Left renal pelvis (tissue), 4 donors: Measurements from ENCODE around the gene EPS8L1. TPM values are rescaled to one million over a fixed set of nuclear protein-coding genes. Genes with fewer than 3 reads are reported as not detected.
A peak's percentile ranks its signal among the peaks of the same experiment; 100 is the strongest.
"Not testable (repeated sequence)": the region's sequence is repeated elsewhere in the genome, so short reads cannot be mapped to it uniquely, and the experiment has no call there.

ENCODE experiments used
- DNase-seq, 4 donors: peaks; one replicate each; pipeline ENCODE4 v3.0.0-alpha.2; 2013; ENCODE audit warnings: low read depth in 4 of 4, low spot score in 3 of 4
- polyA plus RNA-seq, 4 donors: library from polyadenylated mRNA; unstranded; fragments of 120-200 nt; gene quantifications; one replicate each; pipeline ENCODE4 v1.2.1, GENCODE V29; 2013; ENCODE audit not compliant: insufficient read length in 4 of 4

Gene EPS8L1
- 10 to 100 TPM in 3 of 4 donors, 1 to 10 TPM in 1; 1.5 to 92.9 (median 53.5) TPM for polyA plus RNA-seq

DNA sequence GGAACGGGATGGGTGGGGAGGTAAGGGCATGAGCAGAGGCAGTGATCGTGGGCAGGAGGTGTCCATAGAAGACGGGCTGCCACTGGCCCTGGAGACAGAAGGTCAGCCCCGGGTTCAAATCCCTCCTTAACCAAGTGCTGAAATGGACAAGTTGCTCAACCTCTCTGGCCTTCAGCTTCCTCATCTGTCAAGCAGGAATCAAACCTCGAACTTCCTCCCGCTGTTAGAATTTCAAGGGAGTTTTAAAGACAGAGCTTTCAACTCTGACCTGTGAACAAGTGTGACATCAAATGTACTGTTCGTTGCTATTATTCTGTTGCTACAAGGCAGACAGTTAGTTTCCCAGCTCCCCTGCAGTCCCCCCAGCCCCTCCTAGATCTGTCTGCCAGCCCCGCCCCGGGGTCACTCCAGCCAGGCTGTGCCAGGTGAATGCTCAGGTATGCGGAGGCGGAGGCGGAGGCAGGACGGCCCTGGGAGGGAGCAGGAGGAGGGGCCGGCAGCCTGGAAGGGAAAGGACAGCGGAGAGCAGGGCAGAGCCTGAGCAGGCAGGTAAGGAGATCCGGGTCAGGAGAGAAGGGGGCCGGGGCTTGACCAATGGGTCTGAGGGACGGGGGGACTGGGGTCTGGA, at the start of gene EPS8L1:
Gene EPS8L1 (plus strand): TSS at position 499 of the 628 bp plus-strand sequence. CDS start 576 bp downstream, outside the sequence.
- DNase-seq: peak in 1 of 4 donors; percentile 69

DNA sequence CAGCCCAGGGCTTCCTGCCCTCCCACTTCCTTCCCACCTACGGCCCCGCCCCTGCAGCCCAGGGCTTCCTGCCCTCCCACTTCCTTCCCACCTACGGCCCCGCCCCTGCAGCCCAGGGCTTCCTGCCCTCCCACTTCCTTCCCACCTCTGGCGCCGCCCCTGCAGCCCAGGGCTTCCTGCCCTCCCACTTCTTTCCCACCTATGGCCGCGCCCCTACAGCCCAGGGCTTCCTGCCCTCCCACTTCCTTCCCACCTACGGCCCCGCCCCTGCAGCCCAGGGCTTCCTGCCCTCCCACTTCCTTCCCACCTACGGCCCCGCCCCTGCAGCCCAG, 48.6 kb upstream of the EPS8L1 start:
- DNase-seq: not testable (repeated sequence)

DNA sequence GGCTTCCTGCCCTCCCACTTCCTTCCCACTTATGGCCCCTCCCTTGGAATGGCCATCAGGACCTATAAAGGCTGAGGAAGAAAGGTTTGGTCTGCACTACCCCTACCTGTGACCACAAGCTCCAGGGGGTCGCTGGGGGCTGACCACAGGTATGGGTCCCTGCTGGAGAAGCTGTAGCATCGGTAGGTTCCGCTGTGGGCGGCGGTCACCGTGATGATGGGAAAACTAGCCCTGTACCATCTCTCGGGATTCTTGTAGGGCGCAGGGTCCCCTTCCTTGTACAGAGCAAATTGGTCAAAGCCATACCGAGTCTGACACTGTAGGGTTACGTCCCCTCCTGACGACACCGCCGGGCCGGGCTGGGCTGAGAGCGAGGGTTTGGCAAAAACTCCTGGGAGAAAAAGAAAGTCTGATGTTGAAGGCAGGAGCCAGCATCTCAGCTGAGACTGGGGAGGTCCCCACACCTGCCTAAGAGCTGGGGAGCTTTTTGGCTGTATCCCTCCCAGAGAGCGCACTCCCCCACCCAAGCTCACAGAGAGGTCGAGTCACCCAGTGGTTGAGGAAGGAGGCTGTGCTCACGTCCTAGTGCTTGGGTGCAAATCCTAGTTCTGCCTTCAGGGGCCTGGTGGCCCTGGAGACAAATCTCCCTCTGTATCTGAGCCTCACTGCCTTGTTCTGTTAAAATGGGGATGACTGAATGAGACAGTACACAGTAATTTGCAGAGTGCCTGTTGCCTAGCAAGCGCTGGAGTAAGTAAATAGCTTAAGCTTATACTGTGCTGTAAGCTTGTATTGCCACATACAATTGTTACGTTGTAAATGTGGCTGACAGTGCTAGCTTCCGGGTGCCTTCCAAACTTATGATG, 48.0 kb upstream of the EPS8L1 start:
- no peak for DNase-seq

DNA sequence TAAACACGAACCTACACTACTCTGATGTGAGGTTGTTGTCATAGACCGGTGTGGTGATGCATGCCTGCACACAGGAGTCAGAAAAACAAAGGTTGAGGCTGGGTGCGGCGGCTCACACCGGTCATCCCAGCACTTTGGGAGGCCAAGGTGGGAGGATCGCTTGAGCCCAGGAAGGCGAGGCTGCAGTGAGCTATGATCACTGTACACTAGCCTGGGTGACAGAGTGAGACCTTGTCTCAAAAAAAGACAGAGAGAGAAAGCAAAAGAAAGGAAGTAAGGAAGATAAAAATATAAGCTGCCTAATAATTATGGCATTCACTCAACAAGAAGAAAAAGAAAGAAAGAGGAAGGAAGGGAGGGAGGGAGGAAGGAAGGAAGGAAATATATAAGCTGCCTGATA, 46.9 kb upstream of the EPS8L1 start:
- DNase-seq: no peak

DNA sequence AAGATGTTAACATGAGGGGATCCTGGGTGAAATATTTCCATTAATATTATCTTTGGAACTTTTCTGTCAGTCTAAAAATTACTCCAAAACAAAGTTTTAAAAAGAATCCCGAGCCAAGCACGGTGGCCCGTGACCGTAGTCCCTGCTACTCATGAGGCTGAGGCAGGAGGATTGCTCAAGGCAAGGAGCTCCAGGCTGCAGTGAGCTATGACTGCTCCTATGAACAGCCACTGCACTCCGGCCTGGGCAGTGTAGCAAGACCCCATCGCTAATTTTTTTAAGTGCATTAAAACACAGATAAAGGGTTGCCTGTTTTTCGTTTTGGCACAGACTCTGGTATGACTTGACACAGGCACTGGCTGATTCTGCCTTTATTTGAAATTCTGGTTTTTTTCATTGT, 44.5 kb upstream of the EPS8L1 start:
- DNase-seq: no peak

DNA sequence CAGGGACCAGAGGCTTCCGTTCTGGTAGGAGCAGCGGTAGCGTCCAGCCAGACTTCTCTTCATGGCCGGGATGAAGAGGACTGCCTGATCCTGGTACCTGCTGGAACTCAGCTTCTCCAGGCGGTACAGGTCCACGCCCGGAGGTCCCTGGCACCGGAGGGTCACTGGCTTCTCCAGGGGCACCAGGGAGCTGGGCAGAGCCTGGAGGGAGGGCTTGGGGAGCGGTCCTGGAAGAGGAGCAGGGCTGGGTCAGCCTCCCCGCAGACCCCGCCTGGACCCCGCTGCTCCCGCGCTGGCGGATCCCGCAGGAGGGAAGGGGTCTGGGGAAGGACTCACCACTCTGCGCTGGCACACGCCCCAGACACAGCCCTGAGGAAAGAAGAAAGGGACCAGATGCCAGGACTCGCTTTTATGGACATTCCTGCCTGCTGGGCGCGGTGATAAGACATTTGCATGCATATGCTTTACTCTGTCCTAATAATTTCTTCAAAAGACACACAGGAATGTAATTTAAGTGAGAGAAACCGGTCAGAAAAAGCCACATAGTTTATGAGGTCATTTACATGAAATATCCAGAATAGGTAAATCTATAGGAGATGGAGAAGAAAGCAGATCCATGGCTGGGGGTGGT, 43.4 kb upstream of the EPS8L1 start:
- DNase-seq: no peak

DNA sequence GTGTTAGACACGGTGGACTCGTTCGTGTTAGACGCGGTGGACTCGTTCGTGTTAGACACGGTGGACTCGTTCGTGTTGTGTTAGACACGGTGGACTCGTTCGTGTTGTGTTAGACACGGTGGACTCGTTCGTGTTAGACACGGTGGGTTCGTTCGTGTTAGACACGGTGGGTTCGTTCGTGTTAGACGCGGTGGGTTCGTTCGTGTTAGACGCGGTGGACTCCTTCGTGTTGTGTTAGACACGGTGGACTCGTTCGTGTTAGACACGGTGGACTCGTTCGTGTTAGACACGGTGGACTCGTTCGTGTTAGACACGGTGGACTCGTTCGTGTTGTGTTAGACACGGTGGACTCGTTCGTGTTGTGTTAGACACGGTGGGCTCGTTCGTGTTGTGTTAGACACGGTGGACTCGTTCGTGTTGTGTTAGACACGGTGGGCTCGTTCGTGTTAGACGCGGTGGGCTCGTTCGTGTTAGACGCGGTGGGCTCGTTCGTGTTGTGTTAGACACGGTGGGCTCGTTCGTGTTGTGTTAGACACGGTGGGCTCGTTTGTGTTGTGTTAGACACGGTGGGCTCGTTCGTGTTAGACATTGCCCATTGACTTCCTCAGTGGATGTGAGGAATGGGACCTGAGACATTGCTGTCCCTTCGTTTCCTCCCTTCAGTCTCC, 42.6 kb upstream of the EPS8L1 start:
- not testable (repeated sequence) for DNase-seq

DNA sequence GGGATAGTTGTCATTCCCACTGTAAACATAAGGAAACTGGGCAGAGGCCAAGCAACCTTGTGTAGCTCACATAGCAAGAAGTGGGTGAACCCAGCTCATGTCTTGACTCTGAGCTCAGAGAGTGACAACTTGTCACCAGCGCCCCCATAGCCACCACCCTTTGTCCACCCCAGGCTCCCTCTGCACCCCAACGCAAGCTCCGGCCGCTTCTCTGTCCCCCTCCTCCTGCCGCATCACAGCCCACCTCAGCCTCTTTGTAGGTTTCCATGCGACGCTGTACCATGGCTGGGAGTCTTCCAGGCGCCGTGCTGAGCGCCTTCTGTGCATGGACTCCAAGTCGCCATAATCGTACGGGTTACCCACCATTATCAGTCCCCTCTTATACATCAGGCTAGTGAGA, 40.9 kb upstream of the EPS8L1 start:
- DNase-seq: no peak

DNA sequence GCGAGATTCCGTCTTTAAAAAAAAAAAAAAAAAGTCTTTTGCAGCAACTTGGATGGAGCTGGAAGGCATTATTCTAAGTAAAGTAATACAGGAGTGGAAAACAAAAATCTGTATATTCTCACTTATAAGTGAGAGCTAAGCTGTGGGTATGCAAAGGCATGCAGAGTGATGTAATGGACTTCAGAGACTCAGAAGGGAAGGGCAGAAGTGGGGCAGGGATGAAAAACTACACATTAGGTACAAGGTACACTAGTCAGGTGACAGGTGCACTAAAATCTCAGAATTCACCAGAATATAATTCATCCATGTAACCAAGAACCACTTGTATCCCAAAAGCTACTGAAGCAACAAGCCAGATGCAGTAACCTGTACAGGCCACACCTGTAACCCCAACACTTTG, 39.6 kb upstream of the EPS8L1 start:
- no peak for DNase-seq

DNA sequence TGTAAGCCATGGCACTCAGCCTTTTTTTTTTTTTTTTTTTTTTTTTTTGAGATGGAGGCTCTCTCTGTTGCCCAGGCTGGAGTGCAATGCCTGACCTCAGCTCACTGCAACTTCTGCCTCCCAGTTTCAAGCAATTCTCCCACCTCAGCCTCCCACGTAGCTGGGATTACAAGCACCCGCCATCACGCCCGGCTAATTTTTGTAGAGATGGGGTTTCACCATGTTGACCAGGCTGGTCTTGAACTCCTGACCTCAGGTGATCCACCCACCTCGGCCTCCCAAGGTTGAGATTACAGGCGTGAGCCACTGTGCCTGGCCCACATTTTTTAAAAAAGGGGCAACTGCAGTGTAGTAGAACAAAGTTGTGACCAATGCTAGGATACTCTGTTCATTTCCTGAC, 38.1 kb upstream of the EPS8L1 start:
- DNase-seq: not testable (repeated sequence)

DNA sequence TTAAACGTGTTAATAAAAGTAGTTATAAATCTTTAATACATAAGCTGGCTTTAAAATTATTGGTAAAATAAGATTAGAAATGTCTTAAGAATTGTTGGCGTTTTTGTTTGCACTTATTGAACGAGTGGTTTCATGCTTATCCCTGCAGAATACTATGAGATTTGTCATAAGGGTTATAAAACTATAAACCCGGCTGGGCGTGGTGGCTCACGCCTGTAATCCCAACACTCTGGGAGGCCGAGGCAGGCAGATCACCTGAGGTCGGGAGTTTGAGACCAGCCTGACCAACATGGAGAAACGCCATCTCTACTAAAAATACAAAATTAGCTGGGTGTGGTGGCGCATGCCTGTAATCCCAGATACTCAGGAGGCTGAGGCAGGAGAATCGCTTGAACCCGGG, 35.0 kb upstream of the EPS8L1 start:
- DNase-seq: not testable (repeated sequence)

DNA sequence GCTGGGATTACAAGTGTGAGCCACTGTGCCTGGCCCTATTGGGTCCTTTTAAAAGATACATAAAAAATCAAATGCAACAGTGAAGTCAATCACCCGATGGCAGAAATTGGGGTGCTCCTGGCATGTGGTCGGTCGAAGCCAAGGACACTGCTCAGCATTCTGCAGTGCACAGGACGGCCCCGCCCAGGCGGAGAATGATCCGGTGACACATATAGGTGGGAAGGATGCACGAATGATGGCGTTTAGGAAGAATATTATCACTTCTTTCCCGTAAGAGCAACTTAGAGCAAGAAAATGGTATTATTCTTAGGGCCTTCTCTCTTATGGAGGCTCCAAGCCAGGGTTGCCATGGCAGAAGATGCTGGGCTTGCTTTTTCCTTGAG, 34.4 kb upstream of the EPS8L1 start:
- no peak for DNase-seq

DNA sequence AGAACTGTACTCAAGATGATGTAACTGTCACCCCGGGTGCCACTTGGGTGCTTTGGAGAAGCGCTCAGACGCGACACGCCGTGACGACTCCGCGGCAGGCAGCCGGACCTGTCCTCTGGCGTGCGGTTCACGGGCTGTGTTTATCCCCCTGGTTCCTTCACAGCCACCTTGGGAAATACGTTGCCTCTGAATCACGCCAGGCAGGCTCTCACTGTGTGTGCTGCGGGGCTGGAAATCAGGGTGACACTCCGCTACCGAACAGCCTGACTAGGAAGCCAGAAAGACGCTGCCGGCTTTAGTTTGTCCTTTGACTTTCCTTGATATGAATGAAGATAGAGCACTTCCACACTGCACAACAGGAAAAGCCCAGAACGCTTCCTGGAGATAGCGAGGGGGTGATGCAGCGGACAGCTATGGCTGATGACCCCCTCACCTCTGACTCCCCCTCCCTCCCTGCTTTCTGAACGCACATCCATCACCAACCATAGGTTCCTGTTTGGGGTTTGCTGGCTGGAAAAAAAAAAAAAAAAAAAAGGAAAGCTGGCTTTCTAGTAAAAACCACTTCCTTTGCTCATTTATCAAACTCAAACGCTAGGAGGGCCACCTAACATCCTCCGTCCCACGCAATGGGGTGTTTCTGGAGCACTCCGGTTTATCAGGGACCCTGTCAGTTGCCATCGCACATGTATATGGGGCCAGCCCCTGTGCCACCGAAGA, 33.9 kb upstream of the EPS8L1 start:
- no peak for DNase-seq

DNA sequence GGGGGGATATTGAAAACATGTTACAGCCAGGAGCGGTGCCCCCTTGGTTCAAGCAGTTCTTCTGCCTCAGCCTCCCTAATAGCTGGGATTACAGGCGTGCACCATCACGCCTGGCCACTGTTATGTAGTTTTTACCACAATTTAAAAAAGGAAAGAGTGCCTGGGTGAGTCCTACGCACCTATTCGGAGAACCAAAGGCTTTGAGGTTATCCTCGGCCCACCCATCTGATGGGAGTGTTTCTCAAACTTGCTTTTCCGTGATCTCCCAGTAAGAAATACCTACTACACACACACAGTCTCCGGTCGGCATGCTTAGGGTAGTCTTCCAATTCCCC, 33.4 kb upstream of the EPS8L1 start:
- DNase-seq: no peak

DNA sequence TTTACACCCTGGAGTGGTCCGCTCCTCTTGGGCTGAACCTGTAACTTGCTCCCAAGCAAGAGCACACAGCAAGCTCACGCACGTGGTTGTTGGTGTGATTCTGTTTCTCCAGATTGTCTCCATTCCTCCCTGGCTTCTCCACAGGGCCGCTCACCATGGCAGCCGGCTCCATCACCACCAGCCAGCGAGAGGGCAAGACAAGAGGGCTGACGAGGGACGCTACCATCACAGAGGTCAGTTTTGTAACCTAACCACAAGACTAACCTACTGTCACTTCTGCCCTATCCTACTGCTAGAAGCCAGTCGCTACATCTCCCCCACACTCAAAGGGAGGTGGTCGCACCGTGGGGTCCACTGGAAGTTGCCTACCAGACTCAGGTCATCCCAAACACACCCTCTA, 33.0 kb upstream of the EPS8L1 start:
- no peak for DNase-seq

DNA sequence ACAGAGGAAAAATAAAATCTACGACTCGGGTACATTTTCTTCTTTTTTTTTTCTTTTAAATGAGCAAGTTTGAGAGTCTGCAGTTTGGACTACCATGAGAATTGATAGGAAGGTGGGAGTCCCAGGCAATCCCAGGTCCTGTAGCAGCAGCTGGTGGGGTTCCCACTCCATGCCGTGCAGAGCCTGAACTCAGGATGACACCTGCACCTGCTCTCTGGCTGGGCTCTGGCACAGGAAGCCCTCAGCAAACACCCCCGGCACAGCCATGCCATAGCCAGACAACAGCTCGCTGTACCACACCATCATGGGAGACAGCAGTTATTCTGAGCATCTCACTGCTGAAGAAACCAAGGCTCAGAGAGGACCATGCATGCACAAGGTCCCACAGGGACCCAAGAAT, 31.4 kb upstream of the EPS8L1 start:
- no peak for DNase-seq

DNA sequence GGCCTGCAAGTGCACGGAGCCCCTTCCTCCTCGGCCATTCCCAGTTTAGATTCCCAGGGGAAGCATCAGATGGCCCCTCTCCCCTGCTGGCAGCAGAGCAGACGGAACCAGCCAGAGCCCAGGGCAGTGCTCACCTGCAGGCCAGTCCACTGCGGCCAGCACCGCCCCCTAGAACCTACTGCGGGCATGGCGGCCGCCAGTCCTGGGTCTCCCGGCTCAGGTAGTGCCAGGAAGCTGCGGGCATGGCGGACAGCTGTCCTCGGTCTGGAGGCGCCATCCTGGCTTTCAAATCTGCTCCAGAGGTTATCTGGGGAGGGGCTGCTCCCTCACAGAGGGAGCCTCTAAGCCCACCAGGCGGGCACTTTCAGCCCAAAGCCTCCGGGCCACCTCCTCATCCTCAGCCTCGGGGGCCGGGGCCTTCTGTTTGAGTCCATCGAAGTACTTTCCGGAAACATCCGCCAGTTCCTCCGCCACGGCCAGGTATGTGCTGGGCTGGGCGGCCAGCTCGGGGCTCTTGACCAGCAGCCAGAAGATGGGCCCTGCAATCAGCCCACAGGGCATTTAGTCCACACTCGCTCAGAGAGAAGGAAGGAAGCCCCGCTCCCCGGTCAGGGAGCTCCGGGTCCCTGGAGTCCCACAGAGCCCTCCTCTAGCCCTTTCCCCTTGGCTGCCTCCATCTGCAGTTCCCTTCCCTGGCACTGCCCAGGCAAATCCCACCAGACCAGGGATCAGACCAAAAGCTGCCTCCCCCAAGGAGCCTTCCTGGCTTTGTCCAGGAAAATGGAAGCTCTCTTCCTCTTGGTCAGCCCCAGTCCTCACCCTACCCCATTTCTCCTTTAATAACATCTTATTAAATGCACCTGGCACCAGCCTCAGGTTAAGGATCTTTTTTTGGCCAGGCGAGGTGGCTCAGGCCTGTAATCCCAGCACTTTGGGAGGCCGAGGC, 30.6 kb upstream of the EPS8L1 start:
- DNase-seq: no peak

DNA sequence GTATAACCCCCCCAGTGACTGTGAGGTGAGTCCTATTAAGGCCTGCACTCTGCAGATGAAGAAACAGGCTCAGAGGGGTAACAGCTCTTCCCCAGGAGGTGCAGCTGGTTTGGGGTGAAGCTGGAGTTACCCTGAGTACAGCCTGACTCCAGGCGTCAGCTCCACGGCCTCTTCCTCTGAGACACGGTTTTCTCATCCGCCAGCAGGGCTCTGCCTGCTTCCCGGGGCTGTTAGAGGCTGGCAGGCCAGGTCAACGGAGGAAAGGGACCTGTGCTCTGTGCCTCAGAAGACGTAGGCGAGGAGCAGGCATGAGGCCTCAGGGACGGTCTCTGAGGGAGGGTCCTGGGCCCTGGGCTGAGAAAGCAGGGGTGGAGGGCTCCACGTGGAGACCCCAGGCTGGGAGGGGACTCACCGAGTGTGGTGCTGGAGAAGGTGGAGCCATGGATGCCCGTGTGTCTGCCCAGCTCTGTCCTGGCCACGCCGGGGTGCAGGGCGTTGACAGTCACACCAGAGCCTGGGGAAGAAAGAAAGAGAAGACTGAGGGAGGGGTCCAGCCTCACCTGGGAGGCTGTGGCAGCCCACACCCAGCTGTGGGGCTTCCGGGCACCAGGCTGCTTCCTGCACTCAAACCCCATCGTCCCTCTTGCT, 28.6 kb upstream of the EPS8L1 start:
- DNase-seq: no peak

DNA sequence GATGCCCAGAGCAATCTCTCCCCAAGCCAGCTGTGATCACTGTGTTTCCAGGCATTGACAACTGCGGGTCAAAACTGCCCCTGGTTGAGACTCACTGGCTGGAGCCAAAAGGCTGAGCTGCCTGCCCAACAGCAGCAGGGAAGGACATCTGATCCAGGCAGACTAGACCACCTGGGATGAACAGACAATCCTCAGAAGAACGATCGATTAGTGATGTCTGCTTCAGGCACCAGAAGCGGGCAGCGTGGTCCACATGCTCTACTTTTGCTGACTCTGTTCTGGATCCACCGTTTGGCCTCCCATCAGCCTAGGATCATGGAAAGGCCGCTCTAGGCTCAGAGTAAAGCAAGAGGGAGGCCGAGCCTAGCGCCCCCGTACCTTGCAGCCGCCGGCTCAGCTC, 27.7 kb upstream of the EPS8L1 start:
- no peak for DNase-seq
